GM18870 (cell line): Measurements from ENCODE around the gene DLGAP1.

Experiments used
- ATAC-seq: cut with Tn5 transposase; IDR thresholded peaks from one replicate; pipeline ENCODE4 v1.9.1; 2021; ENCODE audit warnings: moderate library complexity; ENCODE audit not compliant: unreplicated experiment

DLGAP1 gene

DNA sequence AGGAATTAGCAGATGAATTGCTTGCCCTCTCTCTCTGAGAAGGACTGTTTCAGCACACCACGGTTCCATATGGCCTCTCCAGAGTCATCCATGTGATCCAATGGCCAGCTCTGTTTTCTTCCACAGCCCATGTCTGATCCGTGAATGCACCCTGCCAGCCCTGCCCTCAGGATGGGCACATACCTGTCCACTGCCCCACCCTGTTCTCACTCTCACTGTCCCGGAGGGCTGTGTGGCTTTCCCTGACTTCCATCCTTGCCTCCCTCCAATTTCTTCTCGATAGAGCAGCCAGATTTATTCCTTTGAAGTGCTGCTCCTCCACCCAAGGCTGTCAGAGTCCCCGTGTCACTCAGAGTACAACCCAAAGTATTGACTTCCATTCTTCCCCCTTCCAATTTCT is 662.0 kb downstream of the DLGAP1 start:
- ATAC-seq, result no peak

DNA sequence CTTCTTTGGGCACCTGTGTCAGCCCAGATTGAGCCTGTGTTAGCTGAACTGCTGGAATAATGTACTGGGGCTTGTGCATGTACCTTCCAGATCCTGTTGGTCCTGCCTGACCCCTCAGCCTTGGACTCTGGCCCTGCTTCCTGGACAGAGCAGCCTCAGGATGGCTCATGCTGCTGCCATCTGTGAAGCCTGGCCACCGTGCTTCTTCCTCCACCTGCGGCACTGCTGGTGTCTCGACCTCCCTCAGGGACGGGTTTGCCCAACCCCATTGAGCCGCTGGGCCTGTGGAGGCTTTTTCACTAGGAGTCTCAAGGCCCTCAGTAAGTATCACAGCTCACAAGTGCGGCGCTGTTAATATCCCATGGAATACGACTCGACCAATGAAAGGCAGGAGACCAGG is 662.4 kb downstream of the DLGAP1 start:
- no peak for ATAC-seq

DNA sequence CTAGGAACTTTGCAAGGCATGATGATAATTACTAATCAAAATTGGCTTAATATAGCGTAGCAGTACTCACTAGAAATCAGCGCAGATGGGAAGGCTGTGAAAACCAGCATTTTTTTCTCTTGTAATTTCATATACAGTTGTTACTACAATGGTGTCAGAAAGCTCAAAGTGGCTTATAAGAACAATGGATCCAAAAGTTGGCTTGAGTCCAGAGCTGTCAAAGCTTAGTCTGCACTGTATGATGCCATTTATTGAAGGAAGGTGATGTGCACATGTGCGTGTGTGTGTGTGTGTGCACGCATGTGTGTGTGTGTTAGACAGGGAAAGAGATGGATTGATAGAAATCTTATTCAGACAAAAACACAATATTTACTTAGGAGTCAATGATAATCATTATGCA is 663.9 kb downstream of the DLGAP1 start:
- no peak for ATAC-seq

DNA sequence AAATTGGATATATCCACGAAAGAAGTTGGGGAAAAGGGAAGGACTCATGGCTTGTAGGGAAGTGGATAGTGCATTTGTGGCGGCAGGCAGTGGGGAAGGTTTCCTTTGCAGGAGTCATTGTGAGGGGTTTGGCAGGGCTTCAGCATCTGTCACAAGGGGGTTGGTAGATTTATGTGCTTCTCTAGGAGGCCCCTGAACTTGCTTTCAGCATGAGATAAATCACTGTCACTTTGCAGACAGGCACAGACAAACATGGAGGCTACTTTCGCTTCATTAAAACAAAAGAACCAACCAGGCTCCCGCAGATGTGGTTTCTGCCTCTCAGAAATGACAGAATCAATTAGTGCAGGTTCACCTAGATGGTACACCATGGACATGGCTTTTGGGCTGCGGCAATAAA is 664.4 kb downstream of the DLGAP1 start:
- ATAC-seq, result no peak

DNA sequence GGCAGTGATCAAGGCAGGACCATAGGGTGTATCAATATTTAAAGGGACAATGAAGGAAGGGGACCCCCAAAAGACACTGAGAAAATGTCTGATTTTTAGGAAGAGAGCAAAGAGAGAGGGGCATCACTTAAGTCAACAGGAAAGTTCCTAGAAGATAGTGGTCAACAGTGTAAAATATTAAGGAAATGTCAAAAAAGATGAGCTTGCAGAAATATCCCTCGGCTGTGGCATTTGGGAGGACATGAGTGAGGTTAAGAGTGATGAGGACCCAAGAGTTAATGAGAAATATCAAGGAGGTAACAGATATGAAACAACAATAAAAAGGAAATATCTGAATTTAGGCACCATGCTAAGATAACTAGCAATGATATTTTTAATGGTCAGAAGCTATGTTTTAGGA is 665.6 kb downstream of the DLGAP1 start:
- no peak for ATAC-seq

DNA sequence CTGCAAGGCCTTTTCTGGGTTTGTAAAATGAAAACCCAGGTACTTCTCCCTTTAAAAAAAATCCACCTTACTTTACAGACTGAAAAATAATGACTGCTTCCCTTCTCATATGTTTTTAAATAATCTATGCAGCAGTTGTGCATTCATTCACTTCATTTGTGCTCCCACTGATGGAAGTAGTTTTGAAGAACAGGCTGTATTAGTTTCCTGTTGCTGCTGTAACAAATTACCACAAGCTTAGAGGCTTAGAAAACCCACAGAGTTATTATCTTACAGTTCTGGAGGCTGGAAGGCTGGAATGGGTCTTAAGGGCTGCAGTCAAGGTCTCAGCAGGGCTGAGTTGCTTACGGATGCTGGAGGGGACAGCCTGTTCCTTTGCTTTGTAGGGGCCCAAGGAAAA is 670.2 kb downstream of the DLGAP1 start:
- ATAC-seq, result no peak

DNA sequence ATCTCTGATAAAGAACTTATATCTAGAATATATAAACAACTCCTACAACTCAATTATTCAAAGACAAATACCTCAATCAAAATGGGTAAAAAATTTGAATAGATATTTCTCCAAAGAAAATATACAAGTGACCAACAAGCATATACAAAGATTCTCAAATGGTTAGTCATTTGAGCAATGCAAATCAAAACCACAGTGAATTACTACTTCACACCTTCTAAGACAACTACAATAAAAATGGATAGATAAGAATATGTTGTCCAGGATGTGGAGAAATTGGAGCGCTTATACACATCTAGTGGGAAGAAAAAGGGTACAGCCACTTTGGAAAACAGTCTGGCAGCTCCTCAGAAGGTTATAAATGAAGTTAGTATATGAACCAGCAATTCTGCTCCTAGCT is 672.2 kb downstream of the DLGAP1 start:
- ATAC-seq, result no peak

DNA sequence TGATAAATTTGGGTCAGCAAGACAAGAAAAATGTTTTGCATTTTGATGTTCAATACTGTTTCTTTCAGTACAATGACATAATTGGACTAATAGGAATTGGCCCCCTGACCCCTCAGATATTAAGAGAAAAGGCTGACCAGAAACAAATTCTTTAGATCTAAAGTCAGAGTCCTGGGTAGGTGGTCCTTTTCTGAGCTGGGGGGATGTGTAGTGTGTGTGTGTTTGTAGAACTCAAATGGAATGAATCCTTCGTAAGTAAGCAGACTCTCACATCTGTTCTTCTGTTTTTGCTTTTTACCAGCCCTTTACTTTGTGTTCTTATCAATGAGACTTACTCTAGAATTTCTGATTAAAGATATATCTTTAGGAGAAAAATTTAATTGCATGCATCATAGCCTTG is 677.4 kb downstream of the DLGAP1 start:
- ATAC-seq, result no peak

DNA sequence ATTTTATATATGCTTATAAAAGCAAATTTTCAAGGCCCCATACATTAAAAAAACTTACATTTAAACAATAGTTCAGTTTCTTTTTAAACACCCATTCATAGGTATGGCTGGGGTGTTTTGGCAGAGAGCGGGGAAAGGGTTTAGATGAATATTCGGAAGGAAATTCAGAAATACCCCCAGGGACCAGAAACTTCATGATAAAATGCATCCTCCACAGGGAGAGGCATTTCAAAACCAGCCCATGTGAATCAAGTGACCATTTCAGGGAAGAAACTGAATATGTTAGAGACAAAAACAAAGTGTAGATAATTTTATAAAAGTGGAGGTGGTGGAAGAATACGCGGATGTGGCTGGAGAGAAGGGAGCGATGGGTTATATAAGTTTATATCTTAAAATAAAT is 678.0 kb downstream of the DLGAP1 start:
- no peak for ATAC-seq

DNA sequence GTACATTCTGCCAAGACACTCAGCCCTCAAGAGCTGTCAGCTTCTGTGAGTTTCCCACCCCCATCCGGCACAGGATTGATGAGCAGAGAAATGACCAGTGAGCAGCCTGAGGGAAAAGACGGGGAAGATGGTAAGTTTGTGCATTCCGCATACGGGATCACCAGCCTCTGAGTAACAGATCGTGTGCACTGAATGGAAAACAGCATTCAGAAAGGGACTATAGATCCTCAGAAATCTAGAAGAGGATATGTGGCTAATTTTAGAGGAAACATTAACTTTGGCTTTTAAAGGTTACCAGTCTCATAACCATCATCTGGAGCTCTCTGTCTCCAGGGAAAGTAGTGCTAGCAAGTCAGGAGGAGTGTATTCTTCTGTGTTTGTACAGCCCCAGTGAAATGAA is 679.1 kb downstream of the DLGAP1 start:
- no peak for ATAC-seq

DNA sequence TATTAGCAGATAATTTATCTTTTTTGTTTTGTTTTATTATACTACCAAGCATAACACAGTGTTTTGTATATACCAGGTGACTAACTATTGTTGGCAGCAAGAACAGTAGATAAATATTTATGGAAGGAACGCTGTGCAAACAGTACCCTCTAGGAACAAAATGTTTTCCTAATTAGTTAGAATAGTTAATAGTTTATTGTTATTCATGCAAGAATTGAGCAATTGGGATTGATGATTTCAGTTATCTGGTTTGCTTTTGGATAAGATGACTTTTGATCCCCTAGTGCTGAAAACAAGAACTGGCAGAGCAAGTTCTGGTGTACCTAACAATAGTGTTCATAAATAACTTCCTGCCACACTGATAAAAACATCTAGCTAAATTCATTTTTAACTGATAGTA is 681.8 kb downstream of the DLGAP1 start:
- no peak for ATAC-seq

DNA sequence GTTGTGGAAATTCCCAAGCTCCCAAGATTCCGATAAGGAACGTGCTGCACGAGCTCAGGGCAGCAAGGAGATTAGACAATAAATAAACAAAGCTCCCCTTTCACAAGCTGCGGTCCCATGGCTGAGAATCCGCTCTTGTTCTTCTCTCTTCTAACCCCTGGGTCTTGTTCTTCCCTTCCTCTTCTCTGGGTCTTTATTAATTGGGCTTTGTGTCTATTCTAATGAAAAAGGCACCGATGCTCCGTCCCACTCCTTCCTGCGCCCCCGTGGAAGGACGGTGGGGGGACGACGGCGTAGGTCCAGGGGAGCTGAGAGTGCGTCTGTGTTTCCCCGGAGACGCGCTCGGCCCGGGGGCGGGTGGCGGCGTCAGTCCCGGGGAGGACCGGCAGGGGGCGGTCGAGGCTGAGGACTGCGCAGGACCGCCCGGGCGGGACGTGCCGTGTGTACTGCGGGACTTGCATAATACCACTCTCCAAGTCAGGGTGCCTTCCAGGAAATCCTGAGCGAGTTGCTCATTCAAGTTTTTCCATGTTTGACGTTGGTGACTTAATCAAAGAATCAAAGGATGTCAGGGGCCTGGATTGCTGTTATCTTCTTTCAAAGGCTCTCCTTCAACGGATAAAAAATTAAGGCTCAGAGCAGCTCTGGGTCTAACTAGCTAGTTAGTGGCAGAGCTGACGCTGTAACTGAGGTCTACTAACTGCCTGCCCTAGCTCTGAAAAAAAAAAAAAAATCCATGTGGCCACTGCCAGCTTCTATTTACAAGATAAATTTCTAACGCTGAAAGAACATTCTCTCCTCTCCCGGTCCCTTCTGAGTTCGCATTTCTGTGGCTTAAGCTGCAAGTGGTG is 683.8 kb downstream of the DLGAP1 start:
- peak; percentile 64 for ATAC-seq

DNA sequence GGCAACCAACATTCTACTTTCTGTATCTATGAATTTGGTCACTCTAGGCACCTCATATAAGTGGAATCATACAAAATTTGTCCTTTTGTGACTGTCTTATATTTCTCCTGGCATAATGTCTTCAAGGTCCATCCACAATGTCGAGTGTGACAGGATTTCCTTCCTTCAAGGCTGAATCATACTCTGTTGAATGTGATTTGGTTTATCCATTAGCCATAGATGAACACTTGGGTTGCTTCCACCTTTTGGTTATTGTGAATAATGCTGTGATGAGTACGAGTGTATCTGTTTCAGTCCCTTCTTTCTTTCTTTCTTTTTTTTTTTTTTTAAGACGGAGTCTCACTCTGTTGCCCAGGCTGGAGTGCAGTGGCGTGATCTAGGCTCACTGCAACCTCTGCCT is 693.8 kb downstream of the DLGAP1 start:
- no peak for ATAC-seq

DNA sequence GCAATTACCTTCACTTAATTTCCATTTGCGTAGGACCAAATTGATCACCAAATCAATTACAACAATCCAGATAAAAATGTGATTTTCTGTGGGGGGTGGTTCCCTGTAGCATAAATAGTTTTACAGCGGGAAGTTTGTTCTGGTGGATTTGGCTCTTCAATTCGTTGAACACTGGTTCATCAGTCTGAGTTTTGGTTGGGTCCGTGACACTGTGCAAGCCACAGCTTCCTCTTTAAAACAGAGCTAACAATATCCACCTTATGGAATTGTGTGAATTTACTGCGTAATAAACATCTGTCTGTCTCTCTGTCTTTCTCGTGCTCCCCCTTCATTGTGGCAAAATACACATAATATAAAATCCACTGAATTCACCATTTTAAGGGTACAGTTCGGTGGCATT is 694.4 kb downstream of the DLGAP1 start:
- no peak for ATAC-seq

DNA sequence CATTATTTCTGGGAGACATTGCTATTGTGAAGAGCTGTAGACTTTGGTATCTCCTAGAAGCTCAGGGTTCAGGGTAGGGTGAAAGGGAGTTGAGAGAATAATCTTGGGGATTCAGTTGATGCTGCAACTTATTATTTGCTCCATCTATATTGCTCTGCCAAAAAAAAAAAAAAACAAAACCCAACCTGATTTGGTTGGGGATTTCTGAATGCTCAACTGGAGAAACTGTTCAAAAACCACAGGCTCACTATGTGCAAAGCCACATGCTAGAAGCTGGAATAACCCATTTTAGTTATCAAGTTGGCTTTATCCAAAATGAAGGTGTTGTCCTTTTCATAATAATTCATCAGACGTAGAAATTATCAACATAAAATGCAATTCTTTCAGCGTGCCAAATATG is 696.0 kb downstream of the DLGAP1 start:
- ATAC-seq, result no peak

DNA sequence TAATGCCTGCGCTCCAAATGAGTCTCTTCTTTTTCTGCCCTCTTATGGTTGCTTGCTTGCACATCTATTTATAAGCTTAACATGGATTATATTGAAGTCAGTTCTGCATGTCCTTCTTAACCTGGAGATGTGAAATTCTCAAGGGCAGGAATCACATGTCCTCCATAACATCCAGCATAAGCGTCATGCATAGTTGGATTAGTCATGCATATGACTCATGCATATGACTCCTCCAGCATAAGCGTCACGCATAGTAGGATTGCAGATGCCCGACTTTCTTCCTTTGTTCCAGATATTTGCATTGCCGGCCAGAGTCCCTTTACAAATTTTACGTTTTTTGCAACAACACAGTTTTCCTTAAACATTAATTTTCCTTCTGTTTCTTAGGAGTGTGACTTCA is 696.6 kb downstream of the DLGAP1 start:
- ATAC-seq, result no peak

DNA sequence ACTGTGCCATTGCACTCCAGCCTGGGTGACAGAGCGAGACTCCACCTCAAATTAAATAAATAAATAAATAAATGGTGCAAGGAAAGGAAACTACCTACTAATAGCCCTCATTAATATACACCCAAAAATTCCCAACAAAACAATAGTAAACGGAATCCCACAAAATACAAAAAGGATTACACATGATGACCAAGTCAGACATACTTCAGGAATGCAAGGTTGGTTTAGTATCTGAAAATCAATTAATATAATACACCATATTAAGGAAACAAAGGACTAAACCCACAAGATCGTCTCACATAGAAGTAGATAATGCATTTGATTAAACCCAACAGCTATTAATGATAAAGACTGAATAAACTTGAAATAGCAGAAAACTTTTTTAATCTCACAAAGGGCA is 697.7 kb downstream of the DLGAP1 start:
- no peak for ATAC-seq

DNA sequence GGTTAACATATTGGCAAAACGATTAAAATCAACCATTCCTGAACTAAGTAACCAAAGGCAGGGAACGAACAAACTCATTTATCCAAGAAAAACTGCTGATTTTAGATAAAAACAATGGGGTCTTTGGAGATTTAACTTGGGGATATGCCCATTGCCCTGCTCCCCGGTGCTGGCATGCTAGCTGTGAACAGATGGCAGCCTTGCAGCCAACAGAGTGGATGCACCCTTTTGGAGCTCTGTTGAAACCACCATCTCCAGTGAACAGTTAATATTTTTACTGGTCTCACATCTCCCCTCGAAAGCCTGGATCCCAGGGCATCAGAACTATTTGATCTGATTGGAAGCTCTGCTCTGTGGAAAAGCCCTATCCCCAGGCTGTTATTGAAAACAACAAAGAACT is 702.0 kb downstream of the DLGAP1 start:
- no peak for ATAC-seq

DNA sequence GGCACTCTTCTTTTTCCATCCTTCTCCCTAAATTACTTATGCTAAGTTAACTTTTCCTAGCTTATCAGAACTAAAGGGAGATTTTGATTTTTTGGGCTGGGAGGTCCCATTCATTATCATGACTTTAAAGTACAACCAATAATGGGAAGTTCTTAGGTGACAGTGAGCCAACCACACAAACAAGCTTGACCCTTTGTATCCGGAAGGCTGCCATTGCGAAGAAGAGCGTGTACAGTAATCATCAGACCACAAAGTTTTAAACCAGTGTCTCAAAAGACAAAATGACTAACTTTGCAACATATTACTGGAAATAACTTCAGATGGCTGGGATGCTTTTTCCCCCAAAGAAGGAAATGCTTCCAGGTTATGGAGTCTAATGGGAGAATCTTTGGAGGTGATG is 707.0 kb downstream of the DLGAP1 start:
- ATAC-seq, result no peak

DNA sequence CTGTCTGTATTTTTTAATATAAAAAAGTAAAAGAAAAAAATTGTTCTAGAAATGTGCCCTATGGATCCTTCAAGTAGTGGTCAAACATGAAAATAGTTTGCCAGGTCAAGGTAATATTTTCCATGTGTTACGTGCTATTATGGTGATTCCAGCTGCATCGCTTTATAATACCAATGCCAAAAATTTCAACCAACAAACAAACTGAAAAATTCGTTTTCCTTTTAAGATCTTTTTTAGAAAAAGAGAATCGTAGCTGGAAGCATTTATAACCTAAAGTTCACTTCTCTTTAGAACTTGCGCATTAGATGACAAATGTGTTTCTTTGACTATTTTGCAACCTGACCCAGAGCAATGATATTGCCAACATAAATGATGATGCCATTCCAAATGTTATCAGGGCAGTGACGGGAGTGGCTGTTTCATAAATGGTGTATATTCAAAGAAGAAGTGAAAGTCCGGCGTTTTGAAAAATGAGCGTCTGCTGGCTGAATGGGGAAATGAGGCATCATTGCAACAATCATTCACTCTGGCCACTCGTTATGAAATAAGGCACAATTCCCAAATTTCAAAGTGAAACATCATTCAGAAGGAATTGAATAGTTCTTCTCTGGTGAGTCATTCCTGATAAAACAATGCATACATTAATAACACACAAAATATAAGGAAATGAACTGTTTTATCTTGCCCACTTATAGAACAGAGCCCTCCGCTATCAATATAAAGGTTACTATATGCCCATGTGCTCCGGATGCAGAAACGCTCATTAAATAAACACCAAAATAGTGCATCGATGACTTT is 707.7 kb downstream of the DLGAP1 start:
- no peak for ATAC-seq

DNA sequence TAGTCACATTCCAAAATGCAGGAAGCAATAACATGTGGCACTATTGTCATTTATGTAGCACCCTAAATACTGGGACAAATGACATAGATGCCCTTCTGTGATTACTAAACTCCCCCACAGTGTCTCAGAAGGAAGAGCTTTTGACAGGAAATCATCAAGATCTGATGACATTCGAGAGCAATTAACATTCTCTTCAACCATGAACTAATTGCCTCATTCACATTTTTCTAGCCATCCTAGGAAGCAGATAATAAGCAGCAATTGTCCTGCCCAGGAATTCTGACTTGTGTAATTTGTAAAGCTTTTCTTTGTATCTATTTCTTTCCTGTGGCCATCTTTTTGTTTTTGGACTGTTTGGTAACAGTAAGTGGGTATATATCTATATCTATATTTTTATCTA is 712.6 kb downstream of the DLGAP1 start:
- ATAC-seq, result no peak

DNA sequence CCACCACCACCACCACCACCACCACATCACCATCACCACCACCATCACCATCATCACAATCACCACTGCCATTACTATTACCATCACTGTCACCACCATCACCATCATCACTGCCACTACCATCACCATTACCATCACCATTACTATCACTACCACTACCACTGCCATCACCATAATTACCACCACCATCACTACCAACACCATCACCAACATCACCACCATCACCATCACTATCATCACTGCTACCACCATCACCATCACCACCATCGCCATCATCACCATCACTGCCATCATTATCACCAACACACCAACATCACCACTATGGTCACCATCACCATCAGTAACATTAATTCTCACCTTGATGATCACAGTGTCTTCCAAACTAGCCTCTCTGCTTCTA is 713.8 kb downstream of the DLGAP1 start:
- ATAC-seq, result no peak
